HG03064 (cell line): Measurements from ENCODE around the gene C2orf76.
A peak's percentile ranks its signal among the peaks of the same experiment; 100 is the strongest.
"Not testable (repeated sequence)": the region's sequence is repeated elsewhere in the genome, so short reads cannot be mapped to it uniquely, and the experiment has no call there.

Experiments used
- ATAC-seq: cut with Tn5 transposase; IDR thresholded peaks from one replicate; pipeline ENCODE4 v1.9.1; 2021; ENCODE audit warnings: low read depth; ENCODE audit not compliant: unreplicated experiment

The C2orf76 gene

GRCh38 chr2:119377993-119378345 lies 11.3 kb upstream of the C2orf76 start:
- no peak for ATAC-seq

- ATAC-seq: no peak
These were observed 10.8 kb upstream of the C2orf76 start for GRCh38 chr2:119377294-119377992.

- ATAC-seq: no peak
These were observed 10.2 kb upstream of the C2orf76 start for GRCh38 chr2:119376810-119377209.

- not testable (repeated sequence) for ATAC-seq
These were observed 9.8 kb upstream of the C2orf76 start for GRCh38 chr2:119376406-119376805.

GRCh38 chr2:119373907-119374745 lies 7.5 kb upstream of the C2orf76 start:
- ATAC-seq: not testable (repeated sequence)

GRCh38 chr2:119372778-119373568 lies 6.3 kb upstream of the C2orf76 start:
- no peak for ATAC-seq

GRCh38 chr2:119371111-119371510 lies 4.5 kb upstream of the C2orf76 start:
- no peak for ATAC-seq

- no peak for ATAC-seq
These were observed 3.2 kb upstream of the C2orf76 start for GRCh38 chr2:119369845-119370244.

GRCh38 chr2:119367472-119368099 lies 952 bp upstream of the C2orf76 start:
- ATAC-seq: peak; percentile 37

- peak; percentile 2 for ATAC-seq
These were observed 429 bp downstream of the C2orf76 start for GRCh38 chr2:119366161-119366648.

GRCh38 chr2:119365436-119365835 lies 1.2 kb downstream of the C2orf76 start:
- no peak for ATAC-seq

GRCh38 chr2:119364798-119365197 lies 1.8 kb downstream of the C2orf76 start:
- no peak for ATAC-seq

GRCh38 chr2:119360423-119360966 lies 6.1 kb downstream of the C2orf76 start:
- no peak for ATAC-seq

GRCh38 chr2:119359774-119360173 lies 6.9 kb downstream of the C2orf76 start:
- no peak for ATAC-seq

- no peak for ATAC-seq
These were observed 11.8 kb downstream of the C2orf76 start for GRCh38 chr2:119354860-119355259.

- ATAC-seq: peak; percentile 89
These were observed 14.3 kb downstream of the C2orf76 start for GRCh38 chr2:119352357-119352756.

- no peak for ATAC-seq
These were observed 16.2 kb downstream of the C2orf76 start for GRCh38 chr2:119350311-119350998.

GRCh38 chr2:119349289-119349688 lies 17.3 kb downstream of the C2orf76 start:
- ATAC-seq: no peak

GRCh38 chr2:119341684-119342083 lies 24.9 kb downstream of the C2orf76 start:
- no peak for ATAC-seq

GRCh38 chr2:119339562-119339923 lies 27.1 kb downstream of the C2orf76 start:
- no peak for ATAC-seq
